Measurements from ENCODE around the gene TRPC4. TPM values are rescaled to one million over a fixed set of nuclear protein-coding genes. Genes with fewer than 3 reads are reported as not detected.
A peak's percentile ranks its signal among the peaks of the same experiment; 100 is the strongest.

The TRPC4 gene
- 1 to 10 TPM; 4.3 to 5.1 (median 4.7) TPM for polyA plus RNA-seq (ENCODE audit: insufficient read length in 4 of 4)

DNA sequence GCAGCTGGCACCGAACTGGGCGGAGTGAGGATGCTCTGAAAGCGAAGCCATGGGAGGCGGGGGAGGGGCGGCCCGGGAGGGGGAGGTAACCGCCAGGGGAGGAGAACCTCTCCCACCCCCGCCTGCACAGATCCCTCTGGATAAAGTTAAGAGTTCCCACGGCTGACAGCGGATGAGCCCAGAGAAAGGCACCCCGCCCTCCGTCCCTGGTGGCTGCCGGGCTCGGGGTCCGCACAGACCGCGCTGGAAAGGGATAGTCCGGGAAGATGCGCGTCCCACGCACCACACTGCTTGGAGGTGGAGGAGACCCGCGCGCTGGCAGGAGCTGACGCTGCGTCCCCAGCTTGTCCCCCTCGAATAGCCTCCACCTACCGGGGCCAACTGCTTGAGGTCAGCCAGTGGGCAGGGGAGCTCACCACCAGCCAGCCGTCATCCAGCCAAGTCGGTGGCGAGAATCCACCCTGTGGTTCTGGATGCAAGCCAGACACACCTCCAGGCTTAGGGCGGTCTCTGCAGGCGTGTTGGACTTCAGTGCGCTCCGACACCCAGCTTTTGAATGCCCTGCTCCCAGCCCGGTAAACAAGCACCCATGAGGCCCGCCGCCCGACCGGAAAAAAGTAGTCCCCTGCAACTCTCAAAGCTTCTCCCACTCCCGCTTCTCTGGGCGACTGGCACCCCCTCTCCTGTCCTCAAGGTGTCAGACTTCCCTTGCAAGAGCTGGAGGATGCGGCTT is at the start of gene TRPC4:
TRPC4 (minus strand) TSS at position 17 of the 733 bp plus-strand sequence. CDS start 86,439 bp downstream, outside the sequence.
- DNase-seq (ENCODE audit: low read depth in 4 of 4, low spot score in 2 of 4) = peak; percentile 44 to 66 (median 60)

DNA sequence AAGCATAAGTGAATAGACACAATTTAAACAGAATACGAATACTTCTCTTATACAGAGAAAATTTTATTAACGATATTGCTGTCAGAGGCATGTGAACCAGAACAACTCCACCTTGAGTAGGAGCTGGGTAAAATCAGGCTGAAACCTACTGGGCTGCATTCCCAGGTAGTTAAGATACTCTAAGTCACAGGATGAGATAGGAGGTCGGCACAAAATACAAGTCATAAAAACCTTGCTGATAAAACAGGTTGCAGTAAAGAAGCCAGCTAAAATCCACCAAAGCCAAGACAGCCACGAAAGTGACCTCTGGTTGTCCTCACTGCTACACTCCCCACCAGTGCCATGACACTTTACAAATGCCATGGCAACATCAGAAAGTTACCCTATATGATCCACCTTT is 49.2 kb upstream of the TRPC4 start:
- no peak for DNase-seq (ENCODE audit: low read depth in 4 of 4, low spot score in 2 of 4)

DNA sequence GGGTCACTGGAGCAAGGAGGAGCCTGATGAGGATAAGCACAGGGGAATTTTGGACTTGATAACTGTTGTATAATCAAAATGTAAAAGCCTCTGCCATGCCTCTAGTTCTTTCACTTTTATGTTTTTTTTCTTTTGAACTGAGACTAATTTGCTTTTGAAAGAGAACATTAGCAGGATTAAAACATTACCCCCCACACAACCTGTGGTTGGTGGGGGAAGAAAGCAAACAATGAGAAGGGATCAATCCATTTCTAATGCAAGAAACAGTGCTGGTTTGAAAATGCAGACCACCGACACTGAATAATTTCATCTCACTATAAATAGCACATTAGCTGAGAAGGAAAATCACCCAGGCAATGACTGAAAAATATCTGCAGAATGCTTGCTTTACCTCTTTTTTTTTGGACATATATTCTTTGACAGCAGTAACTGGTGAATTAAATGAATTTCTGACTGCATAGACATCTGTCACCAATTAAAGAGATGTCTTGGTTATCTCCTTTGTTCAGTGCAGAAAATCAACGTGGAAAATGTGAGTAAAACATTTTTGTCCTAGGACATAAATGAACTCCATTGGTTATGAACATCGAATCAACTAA is 48.6 kb upstream of the TRPC4 start:
- DNase-seq (ENCODE audit: low read depth in 4 of 4, low spot score in 2 of 4) = no peak

DNA sequence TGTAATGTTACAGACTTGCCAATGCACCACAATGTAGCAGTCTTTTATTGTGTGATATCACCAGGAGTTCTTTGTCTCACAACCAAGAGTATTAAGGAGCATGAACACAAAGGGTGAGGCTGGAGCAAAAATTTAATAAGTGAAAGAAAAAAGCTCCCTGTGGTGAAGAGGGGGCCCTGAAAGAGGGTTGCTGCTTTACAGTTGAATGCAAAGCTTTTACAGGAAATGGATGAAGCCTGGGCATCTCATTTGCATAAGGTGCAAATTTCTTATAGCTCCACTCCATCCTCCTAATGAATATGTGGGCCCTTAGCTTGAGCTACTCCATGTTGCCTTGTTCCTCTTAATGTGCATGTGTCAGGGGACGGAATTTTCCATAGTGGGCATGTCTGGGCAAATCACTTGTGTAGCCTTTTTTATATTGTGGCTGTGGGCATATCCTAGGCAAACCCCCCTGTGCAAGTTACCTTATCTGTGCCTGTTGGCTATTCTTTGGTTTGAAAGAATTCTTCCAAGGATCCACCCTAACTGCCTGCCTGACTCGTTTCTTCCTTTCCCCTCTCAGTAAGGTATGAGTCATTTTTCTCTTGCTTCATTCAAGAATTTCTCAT is 45.3 kb upstream of the TRPC4 start:
- no peak for DNase-seq (ENCODE audit: low read depth in 4 of 4, low spot score in 2 of 4)

DNA sequence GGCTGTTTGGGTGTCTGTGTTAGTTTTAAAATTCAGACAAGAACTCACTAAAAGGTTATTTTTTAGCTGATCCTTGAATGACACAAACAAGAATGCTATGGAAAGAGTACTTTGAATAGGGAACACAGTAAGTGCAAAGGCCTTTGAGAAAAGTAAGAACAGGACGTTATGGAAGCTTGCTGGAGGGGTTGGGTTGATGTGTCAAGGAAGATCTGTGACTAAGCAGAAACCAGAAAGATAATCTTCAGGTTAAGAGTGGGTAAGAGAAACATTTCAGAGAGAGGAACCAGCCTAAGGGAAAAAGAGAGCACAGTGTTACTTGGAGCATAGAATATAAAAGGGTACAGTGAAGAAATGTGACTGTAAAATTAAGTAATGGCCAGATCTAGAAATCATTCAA is 41.2 kb upstream of the TRPC4 start:
- no peak for DNase-seq (ENCODE audit: low read depth in 4 of 4, low spot score in 2 of 4)

DNA sequence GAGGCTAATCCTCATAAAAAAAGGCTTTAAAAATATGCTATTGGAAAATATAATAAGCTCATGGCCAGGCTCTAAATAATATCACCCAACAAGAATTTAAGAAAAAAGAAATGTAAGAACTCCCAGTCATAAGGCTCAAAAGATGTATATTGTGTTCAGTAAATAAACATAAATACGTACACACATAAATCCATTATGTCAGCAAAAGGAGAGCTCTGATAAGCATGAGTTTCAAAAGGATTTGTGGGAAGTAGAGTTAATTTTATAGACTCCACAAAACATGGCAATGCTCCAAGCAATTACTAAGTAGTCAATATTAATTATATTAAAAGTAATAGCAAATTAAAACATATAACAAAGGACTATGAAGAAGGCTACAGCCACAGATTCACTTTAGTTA is 37.3 kb upstream of the TRPC4 start:
- no peak for DNase-seq (ENCODE audit: low read depth in 4 of 4, low spot score in 2 of 4)

DNA sequence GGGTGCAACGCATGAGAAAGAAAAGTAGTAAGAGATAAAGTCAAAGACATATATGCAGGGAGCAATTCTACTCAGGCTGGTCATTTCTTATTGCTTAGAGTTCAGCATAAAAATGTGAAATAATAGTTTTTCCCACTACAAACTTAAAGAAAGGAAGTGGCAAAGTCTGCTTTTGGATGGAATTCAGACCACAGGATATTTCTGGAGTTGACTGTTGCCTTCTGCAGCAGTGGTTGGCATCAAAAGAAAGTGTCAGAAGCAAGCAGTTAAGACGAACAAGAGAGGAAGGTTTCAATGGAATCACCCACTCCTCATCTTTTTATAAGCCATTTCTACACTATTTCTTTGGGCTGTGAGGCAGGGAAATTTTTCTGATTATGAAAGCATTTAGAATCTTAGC is 36.2 kb upstream of the TRPC4 start:
- no peak for DNase-seq (ENCODE audit: low read depth in 4 of 4, low spot score in 2 of 4)

DNA sequence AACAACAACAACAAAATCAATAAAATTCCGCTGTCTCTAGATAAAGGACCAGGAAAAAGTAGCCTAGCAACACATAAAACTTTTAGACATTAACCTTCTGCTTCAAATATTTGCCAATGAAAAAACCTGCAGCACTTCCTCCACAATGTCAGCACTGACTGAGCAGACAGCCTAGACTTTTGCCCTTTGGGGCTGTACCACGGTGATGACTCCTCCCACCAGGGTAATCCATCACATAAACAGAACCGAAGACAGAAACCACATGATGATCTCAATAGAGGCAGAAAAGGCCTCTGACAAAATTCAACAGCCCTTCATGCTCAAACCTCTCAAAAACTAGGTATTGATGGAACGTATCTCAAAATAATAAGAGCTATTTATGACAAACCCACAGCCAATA is 30.2 kb upstream of the TRPC4 start:
- DNase-seq (ENCODE audit: low read depth in 4 of 4, low spot score in 2 of 4) = peak in 1 of 4 donors; percentile 25

DNA sequence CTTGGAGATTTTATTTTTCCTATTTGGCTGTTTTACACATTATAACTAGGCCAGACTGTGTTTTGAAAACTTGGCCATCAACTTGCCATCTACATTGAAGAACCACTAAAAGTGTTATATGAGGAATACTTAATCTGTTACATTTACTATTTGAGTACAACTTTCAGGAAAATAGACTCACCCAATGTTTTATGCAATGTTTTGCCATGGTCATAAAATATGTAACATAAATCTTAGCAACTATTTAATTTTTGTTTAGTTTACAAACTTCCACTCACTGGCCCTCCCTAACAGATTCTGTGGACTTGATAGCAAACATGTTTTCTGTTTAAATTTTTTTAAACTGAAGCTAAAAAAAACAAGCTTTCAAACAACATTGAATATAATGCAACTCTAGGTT is 23.7 kb upstream of the TRPC4 start:
- DNase-seq (ENCODE audit: low read depth in 4 of 4, low spot score in 2 of 4) = peak in 2 of 4 donors; percentile 38

DNA sequence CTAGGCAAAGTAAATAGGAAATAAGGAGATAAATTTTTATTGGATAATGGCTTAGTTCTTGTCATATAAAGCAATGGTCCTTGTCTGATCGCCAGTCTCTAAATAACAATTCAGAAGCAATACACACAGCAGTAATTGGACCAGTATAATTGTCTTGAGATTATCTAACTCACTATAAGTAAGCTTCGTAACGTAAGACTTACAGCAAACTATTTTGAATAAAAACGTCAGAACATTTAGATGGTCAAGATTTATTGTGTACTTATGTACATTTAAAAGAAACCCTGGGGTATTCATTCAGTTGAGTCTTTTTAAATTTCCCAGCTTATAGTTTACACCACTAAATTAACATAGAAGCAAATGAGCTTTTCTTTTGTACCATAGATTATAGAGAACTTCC is 20.2 kb upstream of the TRPC4 start:
- no peak for DNase-seq (ENCODE audit: low read depth in 4 of 4, low spot score in 2 of 4)

DNA sequence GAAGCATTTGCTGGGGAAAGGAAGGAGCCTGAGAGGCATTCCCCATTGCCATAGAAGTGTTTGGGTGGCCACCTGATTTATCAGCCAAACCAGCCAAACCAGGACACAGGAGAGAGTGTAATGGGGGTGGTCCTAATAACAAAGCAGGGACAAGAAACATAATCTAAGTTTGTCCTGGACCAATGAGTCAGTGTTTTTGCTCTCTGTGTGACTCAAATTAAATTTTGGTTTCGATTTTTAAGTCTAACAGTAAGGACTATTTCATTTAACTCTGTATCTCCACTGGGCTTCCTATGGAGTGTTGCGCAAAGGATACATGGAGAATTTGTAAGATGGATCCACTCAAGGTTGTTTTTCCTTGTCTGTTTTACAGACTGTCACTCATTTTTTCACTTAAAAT is 19.5 kb upstream of the TRPC4 start:
- no peak for DNase-seq (ENCODE audit: low read depth in 4 of 4, low spot score in 2 of 4)

DNA sequence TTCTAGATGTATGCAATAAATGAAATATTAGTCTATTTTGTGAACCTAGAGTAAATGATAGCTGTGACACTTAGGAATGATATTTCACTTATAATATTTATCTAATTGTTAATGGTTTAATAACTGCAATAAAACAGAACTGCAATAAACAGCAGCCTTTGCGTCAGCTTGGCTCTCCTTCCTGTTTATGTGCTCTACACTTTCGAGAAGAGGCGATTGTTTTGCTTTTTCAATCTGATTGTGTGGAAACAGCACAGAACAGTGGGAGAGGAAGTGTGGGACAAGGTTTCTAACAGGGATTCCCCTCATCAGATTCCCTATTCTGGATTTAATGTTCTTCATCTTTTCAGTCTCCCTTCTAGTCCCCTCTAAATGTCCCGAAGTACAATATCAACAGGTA is 17.3 kb upstream of the TRPC4 start:
- no peak for DNase-seq (ENCODE audit: low read depth in 4 of 4, low spot score in 2 of 4)

DNA sequence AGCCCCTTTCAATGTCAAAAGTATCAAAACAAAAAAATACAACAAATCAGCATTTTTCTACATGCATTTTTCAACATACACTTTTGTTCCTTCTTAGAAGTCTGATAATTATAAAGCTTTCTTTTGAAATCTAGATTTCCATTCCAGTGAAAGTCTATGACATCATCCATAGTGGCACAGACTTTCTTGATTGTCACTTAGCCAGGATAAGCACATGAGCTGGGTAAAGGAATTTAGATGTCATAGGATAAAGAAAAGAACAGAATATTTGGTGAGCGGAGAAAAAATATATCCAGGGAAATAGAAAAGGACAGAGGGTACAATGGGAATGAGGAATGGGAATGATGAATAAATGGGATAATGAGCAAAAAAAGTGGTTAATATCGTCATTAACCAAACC is 15.1 kb upstream of the TRPC4 start:
- no peak for DNase-seq (ENCODE audit: low read depth in 4 of 4, low spot score in 2 of 4)

DNA sequence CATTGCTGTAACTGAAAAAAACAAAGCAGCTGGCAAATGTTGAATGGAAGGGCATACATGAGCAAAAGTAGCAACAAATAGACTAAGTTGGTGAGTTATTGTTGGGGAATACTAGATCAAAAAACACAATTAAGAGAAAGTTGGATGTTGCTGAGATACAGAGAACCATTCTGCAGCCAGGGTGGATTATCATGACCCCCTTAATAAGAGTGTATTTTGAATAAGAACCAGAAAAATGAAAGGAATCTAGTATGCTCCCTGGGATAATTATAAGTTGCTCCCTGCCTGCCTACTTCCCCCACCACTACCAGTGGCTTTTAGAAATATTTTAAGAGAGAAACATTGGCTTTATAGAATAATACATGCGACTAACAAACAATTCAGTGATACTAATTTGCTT is 14.5 kb upstream of the TRPC4 start:
- DNase-seq (ENCODE audit: low read depth in 4 of 4, low spot score in 2 of 4) = no peak

DNA sequence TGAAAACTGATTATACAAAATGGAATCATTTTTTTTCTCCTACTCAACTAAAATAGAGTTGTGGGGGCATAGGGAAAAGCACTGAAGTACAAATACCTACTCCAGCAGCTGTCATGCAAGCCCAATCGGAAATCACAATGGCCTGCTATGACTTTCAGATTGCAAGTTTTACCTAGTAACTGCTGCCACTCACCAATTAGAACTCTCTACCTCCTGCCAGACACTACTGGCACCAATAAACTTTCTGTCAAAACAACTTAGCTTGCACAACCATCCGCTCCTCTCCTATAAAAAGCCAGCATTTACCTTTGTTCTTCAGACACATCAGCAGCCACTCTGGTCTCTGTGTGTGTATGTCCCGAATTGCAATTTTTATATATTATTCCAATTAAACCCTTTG is 9.3 kb upstream of the TRPC4 start:
- DNase-seq (ENCODE audit: low read depth in 4 of 4, low spot score in 2 of 4) = no peak

DNA sequence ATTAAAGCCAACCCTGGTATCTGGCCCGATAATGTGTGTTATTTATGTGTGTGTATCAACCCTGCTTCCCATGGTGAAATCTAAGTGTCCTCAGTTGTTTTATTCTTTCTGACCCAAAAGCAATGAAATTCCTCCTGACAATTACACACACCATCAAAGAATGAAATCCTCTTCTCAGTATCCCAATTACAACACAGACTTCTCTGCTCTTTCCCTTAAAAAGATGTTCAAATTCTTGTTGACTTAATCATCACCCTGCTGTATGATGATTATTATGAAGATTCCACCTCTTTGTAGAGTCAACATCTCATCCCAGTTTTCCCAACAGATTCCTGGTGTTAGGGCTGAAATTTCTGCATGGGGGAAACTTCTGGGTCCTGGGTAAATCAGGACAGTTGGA is 8.9 kb upstream of the TRPC4 start:
- DNase-seq (ENCODE audit: low read depth in 4 of 4, low spot score in 2 of 4) = no peak

DNA sequence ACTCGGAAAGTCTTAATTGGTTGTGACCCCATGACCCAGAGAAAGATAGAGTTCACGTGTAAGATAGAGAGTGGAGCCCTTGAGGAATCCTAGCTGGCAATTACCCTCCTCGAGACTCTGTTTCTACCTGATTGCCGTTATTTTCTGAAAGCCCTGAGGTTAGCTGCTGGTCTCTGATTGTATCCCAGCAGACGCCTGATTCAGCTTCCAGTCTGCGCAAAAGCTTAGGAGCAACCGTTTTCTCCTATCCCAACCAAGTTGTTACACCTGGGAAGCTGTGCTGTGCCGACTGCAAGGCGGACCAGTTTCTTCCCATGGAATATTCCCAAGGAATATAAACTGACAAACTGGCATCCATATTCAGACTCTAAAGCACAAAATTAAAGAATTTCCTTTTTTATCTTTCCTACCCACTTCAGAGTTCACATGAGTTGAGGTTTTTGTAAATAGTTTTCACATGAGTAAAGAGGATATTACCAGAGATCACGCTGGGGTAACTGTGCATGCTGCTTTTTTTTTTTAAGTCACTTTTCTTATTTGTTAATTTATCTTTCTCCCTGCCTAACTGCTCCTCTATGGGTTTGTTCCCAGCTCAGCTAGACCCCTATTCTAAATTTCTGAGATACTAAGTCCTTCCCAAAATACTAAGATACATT is 1.5 kb upstream of the TRPC4 start:
- no peak for DNase-seq (ENCODE audit: low read depth in 4 of 4, low spot score in 2 of 4)

DNA sequence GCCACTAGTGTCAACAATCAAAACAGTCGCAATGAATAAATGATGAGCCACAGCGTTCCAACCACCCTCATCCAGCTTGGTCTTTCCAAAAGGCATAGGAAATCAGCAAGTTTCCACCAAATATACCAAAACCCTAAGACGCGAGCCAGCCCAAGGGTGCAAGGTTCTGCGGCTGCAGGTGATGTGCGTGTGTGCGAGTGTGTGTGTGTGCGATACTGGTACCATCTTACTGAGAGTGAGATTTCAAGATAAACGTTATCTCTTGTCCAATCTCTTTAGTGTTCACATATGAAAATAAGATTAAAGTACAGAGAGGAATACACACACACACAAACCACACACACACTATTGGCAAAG is 895 bp upstream of the TRPC4 start:
- DNase-seq (ENCODE audit: low read depth in 4 of 4, low spot score in 2 of 4) = no peak

DNA sequence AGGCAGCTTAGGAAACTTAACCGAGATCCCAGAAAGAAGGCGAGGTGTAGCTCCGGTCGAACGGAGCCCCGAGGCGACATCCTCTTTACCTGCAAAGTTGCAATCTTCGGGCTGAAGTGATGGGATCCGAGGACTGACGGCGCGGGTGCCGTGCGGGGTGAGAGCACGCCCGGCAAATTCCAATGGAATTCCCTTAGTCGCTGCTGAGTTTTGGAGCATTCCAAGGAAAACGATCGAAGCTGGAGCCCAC is 141 bp downstream of the TRPC4 start:
- no peak for DNase-seq (ENCODE audit: low read depth in 4 of 4, low spot score in 2 of 4)

DNA sequence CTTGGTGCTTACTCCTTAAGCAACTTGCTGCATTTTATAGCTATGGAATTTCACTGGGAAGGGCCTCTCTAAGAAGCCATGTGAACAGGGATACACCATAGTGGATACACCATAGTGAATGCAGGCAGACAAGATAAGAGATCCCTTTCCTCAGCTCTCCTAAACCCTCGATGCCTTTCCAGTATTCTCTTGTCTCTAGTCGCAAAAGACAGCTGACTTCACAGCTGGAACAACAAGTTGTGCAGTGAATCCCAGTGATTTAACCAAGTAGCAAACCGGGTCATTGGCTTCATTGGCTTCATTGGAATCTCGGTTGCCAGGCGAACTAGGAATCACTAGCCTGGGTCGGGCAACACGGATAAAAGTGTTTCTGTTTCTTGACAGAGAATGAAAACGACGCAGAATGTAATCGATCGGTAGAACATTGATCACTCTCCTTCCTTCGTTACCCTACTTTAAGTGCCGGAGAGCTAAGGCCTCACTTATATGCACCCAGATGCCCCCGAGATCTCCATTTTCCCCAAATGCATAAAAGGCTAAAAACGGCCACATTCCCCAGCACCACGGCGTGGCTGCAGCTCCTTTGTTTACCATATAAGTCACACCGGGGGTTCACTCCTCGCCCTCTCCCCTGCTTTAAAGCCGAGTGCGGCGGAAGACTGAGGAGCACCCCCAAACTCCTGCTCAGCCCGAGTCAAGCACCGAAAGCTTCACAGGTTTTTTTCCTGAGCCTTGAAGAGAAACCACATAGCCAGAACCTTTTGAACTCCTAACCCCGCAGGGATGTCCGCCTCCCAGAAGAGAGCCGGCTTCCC is 674 bp downstream of the TRPC4 start:
- DNase-seq (ENCODE audit: low read depth in 4 of 4, low spot score in 2 of 4) = peak in 2 of 4 donors; percentile 42 to 60

DNA sequence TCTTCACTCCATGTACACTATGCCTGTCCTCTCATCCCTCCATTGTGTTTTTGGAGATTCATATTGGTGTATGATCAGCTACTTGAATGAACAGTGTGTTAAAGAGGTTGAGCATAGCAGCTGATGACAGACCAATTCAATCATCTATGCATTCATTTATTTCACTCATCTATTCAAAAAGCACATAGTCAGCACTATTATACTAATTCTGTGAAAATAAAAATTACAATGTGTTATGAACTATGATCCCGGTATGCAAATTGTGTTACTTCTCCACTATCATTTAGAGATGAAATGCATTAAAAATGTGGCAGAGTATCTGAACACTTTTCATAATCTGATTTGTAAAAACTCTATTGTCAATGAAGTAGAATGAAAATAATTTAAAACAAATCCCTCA is 5.9 kb downstream of the TRPC4 start:
- no peak for DNase-seq (ENCODE audit: low read depth in 4 of 4, low spot score in 2 of 4)
